Keratinocyte (primary cell): ENCODE results near the gene NRP1. TPM values are rescaled to one million over a fixed set of nuclear protein-coding genes. Genes with fewer than 3 reads are reported as not detected.

ENCODE experiments used
- DNase-seq: peaks from one replicate; pipeline ENCODE4 v3.0.0-alpha.2; 2011; ENCODE audit warnings: low read depth, missing footprints, low spot score
- FAIRE-seq: peaks from 2 replicates; lab custom pipeline; 2011; peaks lifted over from hg19 to GRCh38; lab: Jason Lieb, UNC
- H2AFZ ChIP-seq: 2 replicates; pipeline ENCODE4 v1.6.0; 2012; ENCODE audit warnings: low read length, control low read depth, inconsistent platforms; ENCODE audit not compliant: control insufficient read depth
- H3K27ac ChIP-seq: 2 replicates; pipeline ENCODE4 v1.5.1; 2011; ENCODE audit warnings: low read length; ENCODE audit not compliant: control insufficient read depth, insufficient read depth
- H3K27me3 ChIP-seq: 3 replicates; pipeline ENCODE4 v1.6.0; 2011; ENCODE audit warnings: low read length; ENCODE audit not compliant: control insufficient read depth, insufficient read depth; ENCODE audit errors: extremely low read depth
- H3K36me3 ChIP-seq, 2 experiments: 2 replicates in 1 of 2; 3 replicates in 1 of 2; pipeline ENCODE4 v1.5.1; 2011; ENCODE audit warnings: low read length in 2 of 2, mild to moderate bottlenecking in 1 of 2; ENCODE audit not compliant: control insufficient read depth in 2 of 2, insufficient read depth in 2 of 2; ENCODE audit errors: extremely low read depth in 1 of 2
- H3K4me1 ChIP-seq: 3 replicates; pipeline ENCODE4 v1.5.1; 2011; ENCODE audit warnings: low read length; ENCODE audit not compliant: control insufficient read depth, insufficient read depth; ENCODE audit errors: extremely low read depth
- H3K4me2 ChIP-seq: 3 replicates; pipeline ENCODE4 v1.6.0; 2011; ENCODE audit warnings: low read depth, low read length; ENCODE audit not compliant: control insufficient read depth, insufficient read depth; ENCODE audit errors: extremely low read depth
- H3K4me3 ChIP-seq, 3 experiments: fragments of 200-600 bp in 1 of 3; sonication (generic) in 1 of 3; 2 replicates in 2 of 3; 3 replicates in 1 of 3; pipeline ENCODE4 v1.5.1; 2011 to 2016; ENCODE audit warnings: low read length in 3 of 3, mild to moderate bottlenecking in 3 of 3, control low read depth in 2 of 3, inconsistent platforms in 1 of 3, low read depth in 1 of 3, mixed read lengths in 1 of 3, mixed run types in 1 of 3, moderate library complexity in 1 of 3; ENCODE audit not compliant: control insufficient read depth in 2 of 3, insufficient read depth in 2 of 3; ENCODE audit errors: extremely low read depth in 1 of 3
- H3K79me2 ChIP-seq: 2 replicates; pipeline ENCODE4 v1.6.0; 2012; ENCODE audit warnings: low read length; ENCODE audit not compliant: control insufficient read depth, insufficient read depth
- H3K9ac ChIP-seq: 3 replicates; pipeline ENCODE4 v1.6.0; 2011; ENCODE audit warnings: low read length; ENCODE audit not compliant: control insufficient read depth, insufficient read depth; ENCODE audit errors: extremely low read depth
- H3K9me1 ChIP-seq: 3 replicates; pipeline ENCODE4 v1.6.0; 2011; ENCODE audit warnings: low read length; ENCODE audit not compliant: control insufficient read depth, insufficient read depth; ENCODE audit errors: extremely low read depth
- H3K9me3 ChIP-seq: 2 replicates; pipeline ENCODE4 v1.5.1; 2012; ENCODE audit warnings: low read depth, low read length; ENCODE audit not compliant: control insufficient read depth
- H4K20me1 ChIP-seq: 3 replicates; pipeline ENCODE4 v1.6.0; 2011; ENCODE audit warnings: low read length; ENCODE audit not compliant: control insufficient read depth, insufficient read depth; ENCODE audit errors: extremely low read depth
- EZH2 ChIP-seq: IDR thresholded peaks from one replicate; pipeline ENCODE4 v1.6.1; 2012; ENCODE audit warnings: inconsistent platforms, mild to moderate bottlenecking, low read length, moderate library complexity
- dilution Hi-C: fragments of 300-500 bp; cut with MboI; formaldehyde crosslinking; loops from one replicate; pipeline ENCODE4 v1.7.0; 2020; ENCODE audit warnings: low sequenced_read_pairs; ENCODE audit not compliant: extremely low pct_ligation_motif_present
- polyA plus RNA-seq, 5 experiments: library from polyadenylated mRNA; depleted of rRNA in 3 of 5; stranded (reverse) in 3 of 5; stranded (forward) in 1 of 5; unstranded in 1 of 5; fragments of >200 nt; gene quantifications; 1 replicate in 1 of 5; 2 replicates in 3 of 5; 3 replicates in 1 of 5; pipeline versions ENCODE4 v1.2.1 to v1.2.3, GENCODE V29; 2011 to 2012; ENCODE audit warnings: missing spikeins in 2 of 5, low read depth in 1 of 5, low replicate concordance in 1 of 5
- TF ChIP-seq, protein P1 (sequence below), 3 experiments: IDR thresholded peaks in 1 of 3; conservative IDR thresholded peaks in 1 of 3; optimal IDR thresholded peaks in 1 of 3; 2 replicates in 2 of 3; 3 replicates in 1 of 3; pipeline versions ENCODE3 to v1.5.1; 2011; ENCODE audit warnings: low read length in 3 of 3, mild to moderate bottlenecking in 3 of 3, moderate library complexity in 2 of 3, control low read depth in 1 of 3, inconsistent platforms in 1 of 3; ENCODE audit not compliant: insufficient read depth in 2 of 3; ENCODE audit errors: extremely low read depth in 1 of 3

NRP1 gene
- polyA plus RNA-seq, 1 donor (not counting 4 experiments of a cell fraction or from before 2014, with no cell fraction given): 36.2 TPM

DNA sequence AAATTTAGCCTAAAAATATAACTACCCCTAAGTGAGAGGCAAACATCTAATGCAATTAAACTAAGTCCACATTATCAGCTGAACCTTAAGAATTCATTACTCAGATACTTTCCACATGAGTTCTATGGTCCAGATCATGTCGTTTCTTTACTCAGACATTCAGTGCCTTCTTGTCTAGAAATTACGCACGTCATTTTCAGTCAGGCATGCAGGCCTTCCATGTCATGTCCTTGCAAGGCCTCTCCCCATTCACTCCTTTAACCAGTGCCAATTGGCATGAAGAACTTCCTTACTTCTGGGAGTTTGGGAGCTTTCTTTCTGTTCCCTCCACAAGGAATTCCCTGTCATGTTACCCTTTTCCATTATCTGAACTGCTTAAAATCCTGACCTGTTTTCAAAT is 118.8 kb downstream of the NRP1 start:
- Histone ChIP-seq H3K79me2 (no peaks in the 10 kb centered on the region), H3K4me3 (no peak overlapping the region), H3K27me3 (no peaks in the 10 kb centered on the region), H3K4me2 (no peak overlapping the region), H3K9me1 (no peaks in the 10 kb centered on the region), H2AFZ (no peak overlapping the region), H3K4me1 (peaks cover 25% of the 10 kb centered on the region), H3K36me3 (peaks cover 10 to 27% of the 10 kb centered on the region in 2 experiments), H3K9ac (no peak overlapping the region), H3K9me3 (no peaks in the 10 kb centered on the region), H4K20me1 (no peaks in the 10 kb centered on the region), H3K27ac (no peak overlapping the region)
- dilution Hi-C loops: no loop called here
- FAIRE-seq (peak; percentile 69), DNase-seq (no peak)
- TF ChIP-seq EZH2: no peak
- TF ChIP-seq, protein P1, sequence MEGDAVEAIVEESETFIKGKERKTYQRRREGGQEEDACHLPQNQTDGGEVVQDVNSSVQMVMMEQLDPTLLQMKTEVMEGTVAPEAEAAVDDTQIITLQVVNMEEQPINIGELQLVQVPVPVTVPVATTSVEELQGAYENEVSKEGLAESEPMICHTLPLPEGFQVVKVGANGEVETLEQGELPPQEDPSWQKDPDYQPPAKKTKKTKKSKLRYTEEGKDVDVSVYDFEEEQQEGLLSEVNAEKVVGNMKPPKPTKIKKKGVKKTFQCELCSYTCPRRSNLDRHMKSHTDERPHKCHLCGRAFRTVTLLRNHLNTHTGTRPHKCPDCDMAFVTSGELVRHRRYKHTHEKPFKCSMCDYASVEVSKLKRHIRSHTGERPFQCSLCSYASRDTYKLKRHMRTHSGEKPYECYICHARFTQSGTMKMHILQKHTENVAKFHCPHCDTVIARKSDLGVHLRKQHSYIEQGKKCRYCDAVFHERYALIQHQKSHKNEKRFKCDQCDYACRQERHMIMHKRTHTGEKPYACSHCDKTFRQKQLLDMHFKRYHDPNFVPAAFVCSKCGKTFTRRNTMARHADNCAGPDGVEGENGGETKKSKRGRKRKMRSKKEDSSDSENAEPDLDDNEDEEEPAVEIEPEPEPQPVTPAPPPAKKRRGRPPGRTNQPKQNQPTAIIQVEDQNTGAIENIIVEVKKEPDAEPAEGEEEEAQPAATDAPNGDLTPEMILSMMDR (optimal IDR thresholded peaks at IDR 0.05 in 1 of 3, IDR thresholded peaks at IDR 0.05 in 1 of 3, conservative IDR thresholded peaks at IDR 0.05 in 1 of 3; ENCODE audit: extremely low read depth in 1 of 3, insufficient read depth in 2 of 3, low read length in 3 of 3): no peak

DNA sequence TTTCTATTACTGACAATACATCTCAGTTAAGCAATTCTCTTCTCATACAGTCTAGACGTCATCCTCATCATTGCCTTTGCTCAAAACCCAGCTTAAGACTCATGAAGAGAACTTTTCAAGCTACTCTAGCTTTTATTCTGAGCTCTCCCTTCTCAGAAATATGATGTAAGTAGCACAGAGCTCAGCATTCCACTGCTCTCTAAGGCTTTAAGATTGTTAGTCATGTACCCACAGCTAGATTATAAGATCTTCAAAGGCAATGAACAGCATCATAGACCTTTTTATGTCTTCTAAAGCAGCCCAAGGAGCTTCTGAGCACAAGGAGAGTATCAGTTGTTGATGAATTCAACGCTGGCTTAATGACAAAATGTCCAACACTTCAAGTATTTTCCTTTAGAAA is 119.3 kb downstream of the NRP1 start:
- Histone ChIP-seq H3K9me3 (no peaks in the 10 kb centered on the region), H4K20me1 (no peaks in the 10 kb centered on the region), H3K27ac (no peak overlapping the region), H3K9ac (no peak overlapping the region), H3K79me2 (no peaks in the 10 kb centered on the region), H3K4me3 (no peak overlapping the region), H3K4me2 (no peak overlapping the region), H3K36me3 (peaks cover 10 to 27% of the 10 kb centered on the region in 2 experiments), H2AFZ (no peak overlapping the region), H3K27me3 (no peaks in the 10 kb centered on the region), H3K4me1 (peaks cover 25% of the 10 kb centered on the region), H3K9me1 (no peaks in the 10 kb centered on the region)
- no peak for TF ChIP-seq EZH2
- TF ChIP-seq, protein P1 (optimal IDR thresholded peaks at IDR 0.05 in 1 of 3, IDR thresholded peaks at IDR 0.05 in 1 of 3, conservative IDR thresholded peaks at IDR 0.05 in 1 of 3; ENCODE audit: extremely low read depth in 1 of 3, insufficient read depth in 2 of 3, low read length in 3 of 3): no peak
- FAIRE-seq (peak; percentile 39), DNase-seq (no peak)
- dilution Hi-C loops: no loop called here
